ENCODE data around the gene RNF115.

RNF115 gene

GRCh38 chr1:145702052-145702451 lies 121.8 kb downstream of the RNF115 start:
- no peak overlapping the region for H3K9ac ChIP-seq (ENCODE audit: low read length)
- no peaks in the 10 kb centered on the region for H4K20me1 ChIP-seq (ENCODE audit: low read depth, low read length)
- TF ChIP-seq EZH2phosphoT487 (conservative IDR thresholded peaks at IDR 0.05; ENCODE audit: low read length) (no peak), CTCF (IDR thresholded peaks at IDR 0.05; ENCODE audit: insufficient read depth, low read length, poor library complexity, severe bottlenecking) (no peak)
- no peaks in the 10 kb centered on the region for H3K27me3 ChIP-seq (ENCODE audit: low read length)
- H3K36me3 ChIP-seq (ENCODE audit: low read length): no peaks in the 10 kb centered on the region
- no peaks in the 10 kb centered on the region for H3K79me2 ChIP-seq (ENCODE audit: insufficient read depth, low read length)
- no peak overlapping the region for H3K27ac ChIP-seq (ENCODE audit: low read depth, low read length)
- no peaks in the 10 kb centered on the region for H3K9me2 ChIP-seq (replicated peaks; ENCODE audit: insufficient read depth, low read length)
- no peaks in the 10 kb centered on the region for H3K9me3 ChIP-seq (ENCODE audit: insufficient read depth, low read length)
- no peak overlapping the region for H3K4me3 ChIP-seq (ENCODE audit: insufficient read depth, low read length, poor library complexity, severe bottlenecking)
- no peaks in the 10 kb centered on the region for H3F3A ChIP-seq (ENCODE audit: insufficient read depth)
- H3K4me2 ChIP-seq (ENCODE audit: low read depth, low read length, poor library complexity, severe bottlenecking): no peak overlapping the region
- no peak overlapping the region for H2AFZ ChIP-seq (ENCODE audit: low read depth, low read length, severe bottlenecking)

GRCh38 chr1:145701306-145701862 lies 122.5 kb downstream of the RNF115 start:
- Histone ChIP-seq H3K27ac (ENCODE audit: low read depth, low read length) (no peak overlapping the region), H3K9ac (ENCODE audit: low read length) (no peak overlapping the region), H3K36me3 (ENCODE audit: low read length) (no peaks in the 10 kb centered on the region), H3K4me3 (ENCODE audit: insufficient read depth, low read length, poor library complexity, severe bottlenecking) (no peak overlapping the region), H4K20me1 (ENCODE audit: low read depth, low read length) (no peaks in the 10 kb centered on the region), H3F3A (ENCODE audit: insufficient read depth) (no peaks in the 10 kb centered on the region), H3K79me2 (ENCODE audit: insufficient read depth, low read length) (no peaks in the 10 kb centered on the region), H2AFZ (ENCODE audit: low read depth, low read length, severe bottlenecking) (no peak overlapping the region), H3K4me2 (ENCODE audit: low read depth, low read length, poor library complexity, severe bottlenecking) (no peak overlapping the region), H3K9me3 (ENCODE audit: insufficient read depth, low read length) (no peaks in the 10 kb centered on the region), H3K9me2 (replicated peaks; ENCODE audit: insufficient read depth, low read length) (no peaks in the 10 kb centered on the region), H3K27me3 (ENCODE audit: low read length) (no peaks in the 10 kb centered on the region)
- TF ChIP-seq EZH2phosphoT487 (conservative IDR thresholded peaks at IDR 0.05; ENCODE audit: low read length): no peak
- TF ChIP-seq CTCF (IDR thresholded peaks at IDR 0.05; ENCODE audit: insufficient read depth, low read length, poor library complexity, severe bottlenecking): no peak

DNA sequence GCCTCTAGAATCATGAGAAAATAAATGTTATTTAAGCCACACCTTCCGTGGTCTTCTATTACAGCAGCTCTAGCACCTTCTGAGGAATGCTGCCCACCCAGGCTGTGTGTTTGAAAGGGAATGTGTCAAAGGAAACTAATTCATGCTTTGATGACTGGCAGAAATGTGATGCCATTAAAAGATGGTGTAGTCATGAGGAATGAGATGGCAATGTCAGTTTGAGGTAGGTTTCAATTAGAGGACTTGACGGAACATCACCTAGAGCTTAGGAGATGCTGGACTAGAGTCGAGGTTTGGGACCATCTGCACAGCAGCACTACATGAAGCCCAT lies 127.3 kb downstream of the RNF115 start:
- H3K27ac ChIP-seq (ENCODE audit: low read depth, low read length): no peak overlapping the region
- H3F3A ChIP-seq (ENCODE audit: insufficient read depth): no peaks in the 10 kb centered on the region
- no peak overlapping the region for H2AFZ ChIP-seq (ENCODE audit: low read depth, low read length, severe bottlenecking)
- H3K9me3 ChIP-seq (ENCODE audit: insufficient read depth, low read length): no peaks in the 10 kb centered on the region
- no peaks in the 10 kb centered on the region for H4K20me1 ChIP-seq (ENCODE audit: low read depth, low read length)
- no peaks in the 10 kb centered on the region for H3K9me2 ChIP-seq (replicated peaks; ENCODE audit: insufficient read depth, low read length)
- no peaks in the 10 kb centered on the region for H3K27me3 ChIP-seq (ENCODE audit: low read length)
- no peaks in the 10 kb centered on the region for H3K36me3 ChIP-seq (ENCODE audit: low read length)
- no peak for TF ChIP-seq EZH2phosphoT487 (conservative IDR thresholded peaks at IDR 0.05; ENCODE audit: low read length)
- no peak for TF ChIP-seq CTCF (IDR thresholded peaks at IDR 0.05; ENCODE audit: insufficient read depth, low read length, poor library complexity, severe bottlenecking)
- no peak overlapping the region for H3K4me2 ChIP-seq (ENCODE audit: low read depth, low read length, poor library complexity, severe bottlenecking)
- no peaks in the 10 kb centered on the region for H3K79me2 ChIP-seq (ENCODE audit: insufficient read depth, low read length)
- no peak overlapping the region for H3K9ac ChIP-seq (ENCODE audit: low read length)
- H3K4me3 ChIP-seq (ENCODE audit: insufficient read depth, low read length, poor library complexity, severe bottlenecking): no peak overlapping the region

All from SU-DHL-6 (cell line).